GM21526 (cell line): ENCODE results near the gene SLC36A3.
"Not testable (repeated sequence)": the region's sequence is repeated elsewhere in the genome, so short reads cannot be mapped to it uniquely, and the experiment has no call there.

ENCODE experiments used
- ATAC-seq: cut with Tn5 transposase; IDR thresholded peaks from one replicate; pipeline ENCODE4 v1.9.1; 2021; ENCODE audit warnings: moderate library complexity; ENCODE audit not compliant: unreplicated experiment, low FRiP score

SLC36A3 gene

GRCh38 chr5:151309821-151310220 is 6.3 kb upstream of the SLC36A3 start:
- not testable (repeated sequence) for ATAC-seq

GRCh38 chr5:151309266-151309665 is 5.7 kb upstream of the SLC36A3 start:
- ATAC-seq, result not testable (repeated sequence)

GRCh38 chr5:151298063-151298855 is 5.3 kb downstream of the SLC36A3 start:
- ATAC-seq, result no peak

GRCh38 chr5:151296974-151297373 is 6.6 kb downstream of the SLC36A3 start:
- no peak for ATAC-seq

- ATAC-seq, result no peak
These were observed 7.1 kb downstream of the SLC36A3 start for GRCh38 chr5:151296478-151296830.

- no peak for ATAC-seq
These were observed 7.6 kb downstream of the SLC36A3 start for GRCh38 chr5:151295791-151296477.

GRCh38 chr5:151295138-151295537 is 8.4 kb downstream of the SLC36A3 start:
- ATAC-seq, result no peak

GRCh38 chr5:151293624-151294023 is 9.9 kb downstream of the SLC36A3 start:
- ATAC-seq, result no peak

GRCh38 chr5:151288180-151288579 is 15.4 kb downstream of the SLC36A3 start:
- ATAC-seq, result no peak

- ATAC-seq, result no peak
These were observed 17.3 kb downstream of the SLC36A3 start for GRCh38 chr5:151286246-151286645.

- no peak for ATAC-seq
These were observed 17.9 kb downstream of the SLC36A3 start for GRCh38 chr5:151285683-151286082.

- no peak for ATAC-seq
These were observed 19.1 kb downstream of the SLC36A3 start for GRCh38 chr5:151284392-151284967.

GRCh38 chr5:151283120-151283825 is 20.3 kb downstream of the SLC36A3 start:
- ATAC-seq, result no peak

GRCh38 chr5:151281001-151281639 is 22.4 kb downstream of the SLC36A3 start:
- no peak for ATAC-seq

- ATAC-seq, result no peak
These were observed 23.1 kb downstream of the SLC36A3 start for GRCh38 chr5:151280443-151280842.

- no peak for ATAC-seq
These were observed 24.7 kb downstream of the SLC36A3 start for GRCh38 chr5:151278845-151279244.

- ATAC-seq, result no peak
These were observed 27.8 kb downstream of the SLC36A3 start for GRCh38 chr5:151275803-151276202.

- no peak for ATAC-seq
These were observed 28.9 kb downstream of the SLC36A3 start for GRCh38 chr5:151274666-151275065.

- no peak for ATAC-seq
These were observed 32.2 kb downstream of the SLC36A3 start for GRCh38 chr5:151271336-151271735.

GRCh38 chr5:151270599-151270998 is 33.0 kb downstream of the SLC36A3 start:
- peak; percentile 79 for ATAC-seq
